Lower leg skin (tissue), 4 donors: ENCODE results near the gene MRPL58. TPM values are rescaled to one million over a fixed set of nuclear protein-coding genes. Genes with fewer than 3 reads are reported as not detected.
A peak's percentile ranks its signal among the peaks of the same experiment; 100 is the strongest.
"Not testable (repeated sequence)": the region's sequence is repeated elsewhere in the genome, so short reads cannot be mapped to it uniquely, and the experiment has no call there.

ENCODE experiments used
- DNase-seq, 2 donors: peaks; one replicate each; pipeline ENCODE4 v3.0.0-alpha.2; 2019; ENCODE audit warnings: low spot score in 2 of 2
- H3K4me3 ChIP-seq: fragments of 200-600 bp; sonication (generic); 2 replicates; pipeline ENCODE4 v1.5.1; 2017; ENCODE audit warnings: mild to moderate bottlenecking, low read depth; ENCODE audit not compliant: poor library complexity, severe bottlenecking
- CTCF ChIP-seq, 3 donors: fragments of 450-650 bp; IDR thresholded peaks; one replicate each; pipeline ENCODE4 v1.5.1; 2016; ENCODE audit warnings: antibody characterized with exemption in 3 of 3, mild to moderate bottlenecking in 3 of 3, moderate library complexity in 2 of 3
- POLR2A ChIP-seq, 2 donors: fragments of 450-650 bp; IDR thresholded peaks; one replicate each; pipeline ENCODE4 v1.6.1; 2016 to 2017; ENCODE audit warnings: antibody characterized with exemption in 2 of 2, mild to moderate bottlenecking in 1 of 2, moderate library complexity in 1 of 2
- WGBS, 2 donors: methylation state at CpG; one replicate each; pipeline ENCODE4 v1.1.5; 2018; 5-methylcytosine and 5-hydroxymethylcytosine counted together
- intact Hi-C: fragments of 100-400 bp; cut with DNase I; formaldehyde crosslinking; loops from one replicate; pipeline ENCODE4 v1.15.0; 2023; ENCODE audit warnings: low total_unique reads
- total RNA-seq, 4 donors: library from RNA; depleted of rRNA; stranded (reverse); fragments of >200 nt; gene quantifications; one replicate each; pipeline ENCODE4 v1.1.0, GENCODE V29; 2016

The MRPL58 gene
- 10 to 100 TPM; 48.6 to 76.4 (median 58.8) TPM for total RNA-seq

GRCh38 chr17:75012346-75013091, at the start of gene MRPL58:
TSS of gene MRPL58 (plus strand) at chr17:75012670. CDS start at chr17:75012687, 17 bp downstream.
- intact Hi-C loops, result no loop called here
- peak within 1 kb of the TSS; percentile 78 for H3K4me3 ChIP-seq
- WGBS, 2 donors, result 1 to 3% methylated on average over 36 to 38 of the region's 63 CpGs
- peak in 1 of 3 donors; percentile 84 for TF ChIP-seq CTCF (IDR thresholded peaks at IDR 0.05)
- TF ChIP-seq POLR2A (IDR thresholded peaks at IDR 0.05), result no peak
- peak; percentile 49 to 96 for DNase-seq

- H3K4me3 ChIP-seq, result no peak overlapping the region
- no peak for TF ChIP-seq POLR2A (IDR thresholded peaks at IDR 0.05)
- TF ChIP-seq CTCF (IDR thresholded peaks at IDR 0.05), result no peak
- DNase-seq, result no peak
- 70 to 71% methylated on average over 7 to 12 of the region's 12 CpGs for WGBS, 2 donors
- intact Hi-C loops, result loop anchor here (10.0 kb wide), 1 partner anchor 231 kb away; no protein-coding TSS in a partner anchor
These were observed 48.8 kb upstream of the MRPL58 start for GRCh38 chr17:74963656-74964055.

- 75 to 84% methylated on average over 12 of the region's 12 CpGs for WGBS, 2 donors
These were observed 48.2 kb upstream of the MRPL58 start for GRCh38 chr17:74964246-74964761.

GRCh38 chr17:74964988-74965622, 47.4 kb upstream of the MRPL58 start:
- TF ChIP-seq POLR2A (IDR thresholded peaks at IDR 0.05), result no peak
- no peak for TF ChIP-seq CTCF (IDR thresholded peaks at IDR 0.05)
- H3K4me3 ChIP-seq, result no peak overlapping the region
- 59 to 60% methylated on average over 12 to 14 of the region's 14 CpGs for WGBS, 2 donors
- intact Hi-C loops, result loop anchor here (10.0 kb wide), 1 partner anchor 230 kb away; no protein-coding TSS in a partner anchor
- no peak for DNase-seq

More at GRCh38 chr17:74964246-74964761, 48.2 kb upstream of the MRPL58 start:
- no peak overlapping the region for H3K4me3 ChIP-seq
- no peak for DNase-seq
- intact Hi-C loops, result loop anchor here (10.0 kb wide), 1 partner anchor 230 kb away; no protein-coding TSS in a partner anchor
- TF ChIP-seq CTCF (IDR thresholded peaks at IDR 0.05) (no peak), POLR2A (IDR thresholded peaks at IDR 0.05) (no peak)

GRCh38 chr17:74968361-74968780, 44.1 kb upstream of the MRPL58 start:
- intact Hi-C loops, result loop anchor here (10.0 kb wide), 1 partner anchor 226 kb away; no protein-coding TSS in a partner anchor
- TF ChIP-seq POLR2A (IDR thresholded peaks at IDR 0.05), result no peak
- TF ChIP-seq CTCF (IDR thresholded peaks at IDR 0.05), result no peak
- H3K4me3 ChIP-seq, result no peak overlapping the region
- WGBS, 2 donors, result 50 to 58% methylated on average over 5 of the region's 5 CpGs
- peak in 1 of 2 donors; percentile 83 for DNase-seq

- not testable (repeated sequence) for DNase-seq, H3K4me3 ChIP-seq
- intact Hi-C loops, result loop anchor here (10.0 kb wide), 1 partner anchor 225 kb away; no protein-coding TSS in a partner anchor
- WGBS, 2 donors, result 93 to 96% methylated on average over 5 of the region's 5 CpGs
These were observed 43.0 kb upstream of the MRPL58 start for GRCh38 chr17:74969501-74969900.
